ENCODE results near the gene TRIM17. TPM values are rescaled to one million over a fixed set of nuclear protein-coding genes. Genes with fewer than 3 reads are reported as not detected.

The TRIM17 gene
- total and polyA plus RNA-seq, 9 of the 15 experiments (the other 6 are each of a cell fraction or from before 2014, with no cell fraction given), result not detected

DNA sequence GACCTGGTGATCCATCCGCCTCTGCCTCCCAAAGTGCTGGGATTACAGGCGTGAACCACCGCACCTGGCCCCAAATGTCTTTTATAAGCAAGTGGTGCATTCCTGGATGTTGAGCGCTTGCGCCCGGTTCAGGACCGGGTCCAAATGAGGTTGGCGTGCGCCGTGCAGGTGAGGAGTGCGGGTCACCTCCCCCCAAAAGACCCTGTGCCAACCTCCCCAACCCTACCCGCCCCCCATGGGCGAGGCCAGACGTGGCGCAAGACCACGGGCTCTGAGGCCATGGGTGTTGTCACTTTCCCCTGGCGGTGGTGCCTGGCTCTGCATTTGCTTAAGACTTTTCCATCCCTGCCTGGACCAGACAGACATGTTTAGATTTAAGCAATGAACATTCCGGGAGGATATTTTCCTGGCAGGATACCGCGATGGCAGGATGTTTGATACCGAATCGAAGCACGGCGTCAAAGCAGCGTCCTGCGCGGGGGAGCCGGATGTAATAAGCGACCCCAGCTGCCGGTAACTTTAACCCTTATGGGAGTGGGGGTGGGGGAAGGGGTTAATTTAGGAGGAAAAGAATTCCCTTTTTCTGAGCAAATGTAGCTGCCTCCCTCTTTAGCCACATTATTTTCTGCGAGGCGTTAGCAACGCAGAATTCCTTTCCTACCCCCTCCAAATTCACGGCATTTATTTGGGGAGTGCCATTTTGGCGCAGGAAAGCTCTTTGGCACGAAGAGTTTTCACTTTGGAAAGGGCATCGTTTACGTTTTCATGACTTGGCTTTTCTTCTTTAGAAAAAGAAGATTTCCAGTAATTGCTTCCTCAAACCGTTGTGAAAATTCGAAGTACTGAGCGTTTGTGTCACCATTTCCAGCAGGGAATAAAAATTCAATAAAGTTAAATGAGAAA lies 42.7 kb upstream of the TRIM17 start (continued):
- TF ChIP-seq, protein P1, sequence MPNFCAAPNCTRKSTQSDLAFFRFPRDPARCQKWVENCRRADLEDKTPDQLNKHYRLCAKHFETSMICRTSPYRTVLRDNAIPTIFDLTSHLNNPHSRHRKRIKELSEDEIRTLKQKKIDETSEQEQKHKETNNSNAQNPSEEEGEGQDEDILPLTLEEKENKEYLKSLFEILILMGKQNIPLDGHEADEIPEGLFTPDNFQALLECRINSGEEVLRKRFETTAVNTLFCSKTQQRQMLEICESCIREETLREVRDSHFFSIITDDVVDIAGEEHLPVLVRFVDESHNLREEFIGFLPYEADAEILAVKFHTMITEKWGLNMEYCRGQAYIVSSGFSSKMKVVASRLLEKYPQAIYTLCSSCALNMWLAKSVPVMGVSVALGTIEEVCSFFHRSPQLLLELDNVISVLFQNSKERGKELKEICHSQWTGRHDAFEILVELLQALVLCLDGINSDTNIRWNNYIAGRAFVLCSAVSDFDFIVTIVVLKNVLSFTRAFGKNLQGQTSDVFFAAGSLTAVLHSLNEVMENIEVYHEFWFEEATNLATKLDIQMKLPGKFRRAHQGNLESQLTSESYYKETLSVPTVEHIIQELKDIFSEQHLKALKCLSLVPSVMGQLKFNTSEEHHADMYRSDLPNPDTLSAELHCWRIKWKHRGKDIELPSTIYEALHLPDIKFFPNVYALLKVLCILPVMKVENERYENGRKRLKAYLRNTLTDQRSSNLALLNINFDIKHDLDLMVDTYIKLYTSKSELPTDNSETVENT (CRISPR knock-in tag; IDR thresholded peaks at IDR 0.05), result peak; percentile 26; the same call in 1 of the 2 replicates
- TF ChIP-seq LCOR (CRISPR knock-in tag; IDR thresholded peaks at IDR 0.05) (no peak; the same call in 1 of the 2 replicates), ZNF253 (CRISPR knock-in tag; conservative IDR thresholded peaks at IDR 0.05) (no peak), SRSF3 (IDR thresholded peaks at IDR 0.05; ENCODE audit: insufficient read depth, low read length) (no peak), KLF16 (IDR thresholded peaks at IDR 0.05) (0 out of 2 replicates have a peak, but pooled peaks have one; percentile 3), ZNF175 (CRISPR knock-in tag; IDR thresholded peaks at IDR 0.05; ENCODE audit: low read depth) (no peak), SMARCA4 (IDR thresholded peaks at IDR 0.05) (no peak), ZNF431 (CRISPR knock-in tag; IDR thresholded peaks at IDR 0.05) (no peak), SMAD1 (IDR thresholded peaks at IDR 0.05; ENCODE audit: low read depth, low read length, partially characterized antibody) (no peak), NR2F6 (CRISPR knock-in tag; IDR thresholded peaks at IDR 0.05) (no peak), ZC3H8 (IDR thresholded peaks at IDR 0.05) (no peak), TAF9B (IDR thresholded peaks at IDR 0.05; ENCODE audit: partially characterized antibody) (no peak), CBFB (CRISPR knock-in tag; IDR thresholded peaks at IDR 0.05) (no peak), ZNF12 (CRISPR knock-in tag; IDR thresholded peaks at IDR 0.05) (no peak), TCFL5 (CRISPR knock-in tag; conservative IDR thresholded peaks at IDR 0.05) (no peak), ZNF217 (CRISPR knock-in tag; IDR thresholded peaks at IDR 0.05) (no peak), ARHGAP35 (IDR thresholded peaks at IDR 0.05; ENCODE audit: partially characterized antibody) (no peak), ZNF75A (CRISPR knock-in tag; IDR thresholded peaks at IDR 0.05) (no peak), TEAD1 (CRISPR knock-in tag; IDR thresholded peaks at IDR 0.05) (peak; percentile 4 to 73; a peak in 2 of 4 replicates), ZNF79 (CRISPR knock-in tag; IDR thresholded peaks at IDR 0.05; ENCODE audit: low read depth) (no peak)
- TF ChIP-seq, protein P2, sequence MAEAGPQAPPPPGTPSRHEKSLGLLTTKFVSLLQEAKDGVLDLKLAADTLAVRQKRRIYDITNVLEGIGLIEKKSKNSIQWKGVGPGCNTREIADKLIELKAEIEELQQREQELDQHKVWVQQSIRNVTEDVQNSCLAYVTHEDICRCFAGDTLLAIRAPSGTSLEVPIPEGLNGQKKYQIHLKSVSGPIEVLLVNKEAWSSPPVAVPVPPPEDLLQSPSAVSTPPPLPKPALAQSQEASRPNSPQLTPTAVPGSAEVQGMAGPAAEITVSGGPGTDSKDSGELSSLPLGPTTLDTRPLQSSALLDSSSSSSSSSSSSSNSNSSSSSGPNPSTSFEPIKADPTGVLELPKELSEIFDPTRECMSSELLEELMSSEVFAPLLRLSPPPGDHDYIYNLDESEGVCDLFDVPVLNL (CRISPR knock-in tag; IDR thresholded peaks at IDR 0.05; ENCODE audit: low read depth), result peak; percentile 36; the same call in 1 of the 2 replicates
- TF ChIP-seq, protein P3, sequence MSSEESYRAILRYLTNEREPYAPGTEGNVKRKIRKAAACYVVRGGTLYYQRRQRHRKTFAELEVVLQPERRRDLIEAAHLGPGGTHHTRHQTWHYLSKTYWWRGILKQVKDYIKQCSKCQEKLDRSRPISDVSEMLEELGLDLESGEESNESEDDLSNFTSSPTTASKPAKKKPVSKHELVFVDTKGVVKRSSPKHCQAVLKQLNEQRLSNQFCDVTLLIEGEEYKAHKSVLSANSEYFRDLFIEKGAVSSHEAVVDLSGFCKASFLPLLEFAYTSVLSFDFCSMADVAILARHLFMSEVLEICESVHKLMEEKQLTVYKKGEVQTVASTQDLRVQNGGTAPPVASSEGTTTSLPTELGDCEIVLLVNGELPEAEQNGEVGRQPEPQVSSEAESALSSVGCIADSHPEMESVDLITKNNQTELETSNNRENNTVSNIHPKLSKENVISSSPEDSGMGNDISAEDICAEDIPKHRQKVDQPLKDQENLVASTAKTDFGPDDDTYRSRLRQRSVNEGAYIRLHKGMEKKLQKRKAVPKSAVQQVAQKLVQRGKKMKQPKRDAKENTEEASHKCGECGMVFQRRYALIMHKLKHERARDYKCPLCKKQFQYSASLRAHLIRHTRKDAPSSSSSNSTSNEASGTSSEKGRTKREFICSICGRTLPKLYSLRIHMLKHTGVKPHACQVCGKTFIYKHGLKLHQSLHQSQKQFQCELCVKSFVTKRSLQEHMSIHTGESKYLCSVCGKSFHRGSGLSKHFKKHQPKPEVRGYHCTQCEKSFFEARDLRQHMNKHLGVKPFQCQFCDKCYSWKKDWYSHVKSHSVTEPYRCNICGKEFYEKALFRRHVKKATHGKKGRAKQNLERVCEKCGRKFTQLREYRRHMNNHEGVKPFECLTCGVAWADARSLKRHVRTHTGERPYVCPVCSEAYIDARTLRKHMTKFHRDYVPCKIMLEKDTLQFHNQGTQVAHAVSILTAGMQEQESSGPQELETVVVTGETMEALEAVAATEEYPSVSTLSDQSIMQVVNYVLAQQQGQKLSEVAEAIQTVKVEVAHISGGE (CRISPR knock-in tag; IDR thresholded peaks at IDR 0.05), result 0 out of 6 replicates have a peak, but pooled peaks of 1 of the 3 experiments have one; percentile 31

All from K562 (cell line).